Left ventricle myocardium inferior (tissue), 1 donor: ENCODE data around the gene FRMD3. TPM values are rescaled to one million over a fixed set of nuclear protein-coding genes. Genes with fewer than 3 reads are reported as not detected.

ENCODE experiments used
- DNase-seq: peaks from one replicate; pipeline ENCODE4 v3.0.0-alpha.2; 2020
- H3K27ac ChIP-seq: fragments of 200-600 bp; replicated peaks from 2 replicates; pipeline ENCODE4 v1.8.0; 2021
- H3K27me3 ChIP-seq: fragments of 200-600 bp; 2 replicates; pipeline ENCODE4 v1.8.0; 2021; ENCODE audit warnings: low read depth
- H3K36me3 ChIP-seq: fragments of 200-600 bp; 2 replicates; pipeline ENCODE4 v1.8.0; 2021
- H3K4me1 ChIP-seq: fragments of 200-600 bp; 2 replicates; pipeline ENCODE4 v1.8.0; 2021
- H3K4me3 ChIP-seq: fragments of 200-600 bp; 2 replicates; pipeline ENCODE4 v1.8.0; 2021; ENCODE audit warnings: mild to moderate bottlenecking, moderate library complexity
- H3K9me3 ChIP-seq: fragments of 200-600 bp; replicated peaks from 2 replicates; pipeline ENCODE4 v1.8.0; 2021
- intact Hi-C: fragments of 100-400 bp; cut with micrococcal nuclease; formaldehyde crosslinking; loops from one replicate; pipeline ENCODE4 v1.11.0; 2022
- total RNA-seq: library from RNA; stranded (reverse); fragmentation: NEBNext Ultra II Directional; extraction: Animal tissue kit (Norgen Biotek cat#: 25700); gene quantifications from one replicate; pipeline ENCODE4 v1.2.1, GENCODE V29; 2021
- TF ChIP-seq, protein P1 (sequence below): fragments of 200-600 bp; IDR thresholded peaks from 2 replicates; pipeline ENCODE4 v1.8.0; 2021; ENCODE audit warnings: antibody characterized with exemption, mild to moderate bottlenecking, borderline replicate concordance
- donor health status: DM: no; HTN: yes; CAD: no; lungs with severe emphysema.

The FRMD3 gene
- total RNA-seq, 1 donor from 2014 or later, result 131 TPM

DNA sequence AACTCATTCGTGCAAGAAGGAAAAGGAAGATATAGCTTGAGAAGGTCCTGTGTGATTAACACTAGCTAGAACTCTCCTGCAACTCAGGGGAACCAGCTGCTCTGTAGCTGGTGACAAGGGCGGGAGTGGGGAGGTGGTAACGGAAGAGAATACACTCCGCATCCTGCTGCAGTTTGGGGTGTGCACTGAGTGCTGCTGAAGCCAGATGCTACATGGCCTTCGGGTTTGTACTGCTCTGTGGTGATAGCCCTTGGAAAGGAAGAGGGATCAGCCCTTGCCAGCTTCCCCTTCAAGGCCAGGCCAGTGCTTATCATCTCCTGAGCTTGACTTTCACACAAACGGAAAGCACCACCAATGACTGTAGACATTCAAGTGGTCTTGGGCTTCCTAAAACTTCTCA, 34.3 kb downstream of the FRMD3 start:
- Histone ChIP-seq H3K27me3 (no peaks in the 10 kb centered on the region), H3K4me1 (peaks cover 32% of the 10 kb centered on the region), H3K36me3 (no peaks in the 10 kb centered on the region), H3K9me3 (no peaks in the 10 kb centered on the region), H3K4me3 (no peak overlapping the region), H3K27ac (no peak overlapping the region)
- intact Hi-C loops, result no loop called here
- DNase-seq, result no peak
- TF ChIP-seq, protein P1, sequence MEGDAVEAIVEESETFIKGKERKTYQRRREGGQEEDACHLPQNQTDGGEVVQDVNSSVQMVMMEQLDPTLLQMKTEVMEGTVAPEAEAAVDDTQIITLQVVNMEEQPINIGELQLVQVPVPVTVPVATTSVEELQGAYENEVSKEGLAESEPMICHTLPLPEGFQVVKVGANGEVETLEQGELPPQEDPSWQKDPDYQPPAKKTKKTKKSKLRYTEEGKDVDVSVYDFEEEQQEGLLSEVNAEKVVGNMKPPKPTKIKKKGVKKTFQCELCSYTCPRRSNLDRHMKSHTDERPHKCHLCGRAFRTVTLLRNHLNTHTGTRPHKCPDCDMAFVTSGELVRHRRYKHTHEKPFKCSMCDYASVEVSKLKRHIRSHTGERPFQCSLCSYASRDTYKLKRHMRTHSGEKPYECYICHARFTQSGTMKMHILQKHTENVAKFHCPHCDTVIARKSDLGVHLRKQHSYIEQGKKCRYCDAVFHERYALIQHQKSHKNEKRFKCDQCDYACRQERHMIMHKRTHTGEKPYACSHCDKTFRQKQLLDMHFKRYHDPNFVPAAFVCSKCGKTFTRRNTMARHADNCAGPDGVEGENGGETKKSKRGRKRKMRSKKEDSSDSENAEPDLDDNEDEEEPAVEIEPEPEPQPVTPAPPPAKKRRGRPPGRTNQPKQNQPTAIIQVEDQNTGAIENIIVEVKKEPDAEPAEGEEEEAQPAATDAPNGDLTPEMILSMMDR, result no peak

DNA sequence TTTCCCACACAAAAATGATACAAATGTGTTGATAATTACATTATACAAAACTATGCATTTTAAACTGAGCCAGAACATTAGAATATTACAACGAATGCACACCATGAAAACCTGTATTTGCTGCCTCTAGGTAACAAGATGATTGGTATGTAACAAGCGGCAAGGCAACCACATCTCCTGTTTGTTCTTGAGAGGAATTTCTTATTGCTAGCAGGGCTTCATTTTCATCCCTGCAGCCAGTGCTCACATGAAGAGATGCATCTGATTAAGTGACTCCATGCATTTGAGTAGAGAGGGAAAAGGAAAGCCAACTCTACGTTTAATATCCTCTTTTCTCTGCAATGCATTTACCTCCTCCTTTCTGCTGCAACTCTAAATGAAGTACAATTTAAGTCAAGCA, 36.6 kb downstream of the FRMD3 start:
- Histone ChIP-seq H3K4me1 (peaks cover 20% of the 10 kb centered on the region), H3K27ac (no peak overlapping the region), H3K27me3 (no peaks in the 10 kb centered on the region), H3K36me3 (no peaks in the 10 kb centered on the region), H3K4me3 (no peak overlapping the region), H3K9me3 (no peaks in the 10 kb centered on the region)
- TF ChIP-seq, protein P1, result no peak
- intact Hi-C loops, result no loop called here
- no peak for DNase-seq

DNA sequence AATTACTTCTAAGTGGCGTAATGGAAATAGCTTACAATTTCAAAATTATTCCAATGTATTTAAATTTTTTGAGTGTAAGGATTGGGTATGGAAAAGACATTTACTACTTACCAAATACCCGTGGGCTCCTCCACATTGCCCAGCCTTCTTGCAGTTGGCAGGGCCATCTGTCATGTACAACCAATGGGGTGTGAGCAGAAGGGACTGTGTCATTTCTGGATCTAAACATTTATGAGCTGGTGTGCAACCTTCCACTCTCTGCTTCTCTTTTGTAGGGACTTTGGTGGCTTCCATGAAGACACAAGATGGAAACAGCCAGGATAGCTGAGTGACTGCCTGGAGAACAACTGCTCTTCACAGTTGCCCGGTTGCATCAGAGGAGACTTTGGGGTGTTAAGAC, 40.8 kb downstream of the FRMD3 start:
- H3K9me3 ChIP-seq, result no peaks in the 10 kb centered on the region
- no peaks in the 10 kb centered on the region for H3K27me3 ChIP-seq
- TF ChIP-seq, protein P1, result no peak
- DNase-seq, result no peak
- intact Hi-C loops, result no loop called here
- H3K4me1 ChIP-seq, result peaks cover 5% of the 10 kb centered on the region
- no peaks in the 10 kb centered on the region for H3K36me3 ChIP-seq
- H3K27ac ChIP-seq, result no peak overlapping the region
- H3K4me3 ChIP-seq, result no peak overlapping the region

DNA sequence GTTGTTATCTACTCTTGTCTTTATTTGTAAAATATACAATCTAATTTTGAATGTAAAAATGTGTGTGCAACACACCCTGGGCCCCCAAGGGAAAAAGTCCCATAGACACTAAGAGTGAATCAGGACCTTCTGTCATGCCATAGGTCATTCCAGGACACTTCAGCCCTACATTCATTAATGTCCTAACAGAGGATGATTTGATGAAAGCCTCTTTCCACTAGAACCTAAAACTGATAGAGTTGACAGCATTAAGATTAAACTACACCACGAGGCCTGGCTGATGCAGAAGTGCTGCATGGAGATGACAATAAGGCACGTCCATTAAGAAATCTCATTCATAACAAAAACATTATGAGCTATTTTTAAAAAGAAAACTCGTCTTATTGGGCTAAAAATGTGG, 46.2 kb downstream of the FRMD3 start:
- no peak for DNase-seq
- intact Hi-C loops, result no loop called here

DNA sequence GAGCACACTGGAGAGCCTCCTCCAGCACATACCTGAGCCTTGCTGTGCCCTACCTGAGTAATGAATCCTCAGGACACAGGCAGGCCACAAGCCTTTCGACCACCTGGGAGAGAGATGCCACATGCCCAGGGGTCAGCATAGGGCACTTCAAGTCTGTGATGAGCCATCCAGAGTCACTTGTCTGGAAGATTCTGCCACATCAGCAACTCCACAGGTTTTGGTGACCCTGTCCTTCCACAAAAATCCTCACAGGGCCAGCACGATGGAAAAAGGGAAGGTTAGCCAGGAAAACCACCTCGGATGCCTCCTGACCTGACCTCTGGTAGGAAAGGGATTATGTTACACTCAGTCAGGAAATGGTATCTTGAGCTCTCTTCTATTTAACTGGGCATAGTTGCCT, 46.8 kb downstream of the FRMD3 start:
- intact Hi-C loops, result no loop called here
- TF ChIP-seq, protein P1, result no peak
- H3K9me3 ChIP-seq, result peaks cover 5% of the 10 kb centered on the region
- no peaks in the 10 kb centered on the region for H3K36me3 ChIP-seq
- H3K4me3 ChIP-seq, result no peak overlapping the region
- no peaks in the 10 kb centered on the region for H3K27me3 ChIP-seq
- DNase-seq, result no peak
- peak overlapping the region; percentile 31 for H3K27ac ChIP-seq
- peaks cover 21% of the 10 kb centered on the region for H3K4me1 ChIP-seq

More for the DNA sequence above, 46.2 kb downstream of the FRMD3 start:
- TF ChIP-seq, protein P1, result no peak
- H3K4me3 ChIP-seq, result no peak overlapping the region
- peak overlapping the region; percentile 31 for H3K27ac ChIP-seq
- no peaks in the 10 kb centered on the region for H3K36me3 ChIP-seq
- no peaks in the 10 kb centered on the region for H3K27me3 ChIP-seq
- H3K4me1 ChIP-seq, result peaks cover 21% of the 10 kb centered on the region
- peaks cover 5% of the 10 kb centered on the region for H3K9me3 ChIP-seq
